Activated CD8-positive, alpha-beta T cell treated with anti-CD3 and anti-CD28 coated beads for 36 hours (primary cell): ENCODE results near the gene STARD7. TPM values are rescaled to one million over a fixed set of nuclear protein-coding genes. Genes with fewer than 3 reads are reported as not detected.

Experiments
- ATAC-seq: fragments of 200-7000 bp; cut with Tn5 transposase; one replicate; pipeline ENCODE4 v1.10.0; 2021; ENCODE audit warnings: mild to moderate bottlenecking, moderate library complexity
- CTCF ChIA-PET: fragments of 350-600 bp; sonication (Branson Sonifier 250); formaldehyde crosslinking; loops from one replicate; lab custom pipeline; 2021; ENCODE audit warnings: antibody characterized with exemption; lab: Charles Lee
- POLR2A ChIA-PET: fragments of 350-600 bp; sonication (Branson Sonifier 250); formaldehyde crosslinking; loops from one replicate; lab custom pipeline; 2021; ENCODE audit warnings: antibody characterized with exemption; lab: Charles Lee
- DNase-seq: peaks from one replicate; pipeline ENCODE4 v3.0.0-alpha.2; 2020
- H3K27ac Mint-ChIP-seq: one replicate; pipeline ENCODE4 v1.8.0; 2021; ENCODE audit warnings: mild to moderate bottlenecking, mixed read lengths
- H3K27me3 Mint-ChIP-seq: one replicate; pipeline ENCODE4 v1.8.0; 2021; ENCODE audit warnings: mixed read lengths
- H3K36me3 Mint-ChIP-seq: one replicate; pipeline ENCODE4 v1.8.0; 2021; ENCODE audit warnings: low read depth, mixed read lengths
- H3K4me1 Mint-ChIP-seq: one replicate; pipeline ENCODE4 v1.8.0; 2021; ENCODE audit warnings: low read depth, mixed read lengths
- H3K4me3 Mint-ChIP-seq: one replicate; pipeline ENCODE4 v1.8.0; 2021; ENCODE audit warnings: mild to moderate bottlenecking, moderate library complexity, mixed read lengths
- H3K9me3 Mint-ChIP-seq: one replicate; pipeline ENCODE4 v1.8.0; 2021; ENCODE audit warnings: mixed read lengths
- CTCF ChIP-seq: fragments of 200-600 bp; IDR thresholded peaks from one replicate; pipeline ENCODE4 v1.8.0; 2022; ENCODE audit warnings: antibody characterized with exemption, mild to moderate bottlenecking
- intact Hi-C: fragments of 100-400 bp; cut with micrococcal nuclease; formaldehyde crosslinking; loops from one replicate; pipeline ENCODE4 v1.10.0; 2022
- total RNA-seq, 2 experiments: library from RNA; stranded (reverse); gene quantifications; one replicate each; pipeline ENCODE4 v1.2.3, GENCODE V29; 2021

STARD7 gene
- total RNA-seq, 2 experiments from 2014 or later: 145 to 149 TPM

GRCh38 chr2:96243843-96244242 is 35.2 kb upstream of the STARD7 start:
- intact Hi-C loops: no loop called here
- H3K4me1 Mint-ChIP-seq: peaks cover 43% of the 10 kb centered on the region

GRCh38 chr2:96241900-96242611 is 33.4 kb upstream of the STARD7 start:
- H3K9me3 Mint-ChIP-seq: no peaks in the 10 kb centered on the region
- intact Hi-C loops: no loop called here
- ChIA-PET CTCF (interaction anchor here (1.1 to 2.7 kb wide), 7 partner anchors 8 to 249 kb away, joined by 3 to 13 read pairs (median 4); no protein-coding TSS in a partner anchor), POLR2A (interaction anchor here (0.5 to 1.8 kb wide), 10 partner anchors 10 to 360 kb away, joined by 3 to 6 read pairs (median 4); partner anchors contain the start of gene STARD7)
- H3K27ac Mint-ChIP-seq: peak overlapping the region; percentile 95
- DNase-seq: peak; percentile 79
- TF ChIP-seq CTCF: no peak
- H3K27me3 Mint-ChIP-seq: no peaks in the 10 kb centered on the region
- H3K4me1 Mint-ChIP-seq: peaks cover 42% of the 10 kb centered on the region
- peak; percentile 97 for ATAC-seq
- H3K36me3 Mint-ChIP-seq: peaks cover 7% of the 10 kb centered on the region
- peak overlapping the region; percentile 50 for H3K4me3 Mint-ChIP-seq

More at GRCh38 chr2:96243843-96244242, 35.2 kb upstream of the STARD7 start:
- Mint-ChIP-seq H3K27me3 (no peaks in the 10 kb centered on the region), H3K27ac (no peak overlapping the region), H3K4me3 (no peak overlapping the region), H3K9me3 (no peaks in the 10 kb centered on the region), H3K36me3 (peaks cover 7% of the 10 kb centered on the region)
- ChIA-PET CTCF (interaction anchor here (1.1 to 2.7 kb wide), 2 partner anchors 10 to 69 kb away, joined by 3 to 13 read pairs; no protein-coding TSS in a partner anchor), POLR2A (interaction anchor here (0.6 to 0.7 kb wide), 3 partner anchors 14 to 106 kb away, joined by 3 to 4 read pairs (median 3); no protein-coding TSS in a partner anchor)
- no peak for ATAC-seq
- no peak for TF ChIP-seq CTCF
- no peak for DNase-seq

GRCh38 chr2:96241227-96241626 is 32.6 kb upstream of the STARD7 start:
- no peak for ATAC-seq
- intact Hi-C loops: no loop called here
- Mint-ChIP-seq H3K36me3 (peaks cover 7% of the 10 kb centered on the region), H3K9me3 (no peaks in the 10 kb centered on the region), H3K27me3 (no peaks in the 10 kb centered on the region), H3K4me3 (no peak overlapping the region), H3K27ac (peak overlapping the region; percentile 95), H3K4me1 (peaks cover 40% of the 10 kb centered on the region)
- ChIA-PET CTCF (interaction anchor here (1.4 to 2.7 kb wide), 7 partner anchors 7 to 248 kb away, joined by 3 to 13 read pairs (median 4); no protein-coding TSS in a partner anchor), POLR2A (interaction anchor here (0.8 to 1.8 kb wide), 7 partner anchors 9 to 361 kb away, joined by 3 to 6 read pairs (median 4); partner anchors contain the start of gene STARD7)
- TF ChIP-seq CTCF: no peak
- DNase-seq: no peak

GRCh38 chr2:96240341-96241038 is 31.9 kb upstream of the STARD7 start:
- Mint-ChIP-seq H3K4me1 (peaks cover 32% of the 10 kb centered on the region), H3K36me3 (peaks cover 7% of the 10 kb centered on the region), H3K9me3 (no peaks in the 10 kb centered on the region), H3K4me3 (no peak overlapping the region), H3K27me3 (no peaks in the 10 kb centered on the region), H3K27ac (peak overlapping the region; percentile 95)
- intact Hi-C loops: no loop called here
- ATAC-seq (no peak), DNase-seq (no peak)
- ChIA-PET CTCF (interaction anchor here (1.1 to 1.5 kb wide), 5 partner anchors 12 to 218 kb away, joined by 3 to 5 read pairs (median 3); no protein-coding TSS in a partner anchor), POLR2A (interaction anchor here (1.3 to 3.6 kb wide), 4 partner anchors 14 to 361 kb away, joined by 4 to 9 read pairs (median 5); no protein-coding TSS in a partner anchor)
- TF ChIP-seq CTCF: no peak
